HCEC 1CT (cell line): Measurements from ENCODE around the gene TEDC1.
"Not testable (repeated sequence)": the region's sequence is repeated elsewhere in the genome, so short reads cannot be mapped to it uniquely, and the experiment has no call there.

Experiments
- DNase-seq: peaks from one replicate; pipeline ENCODE4 v3.0.0-alpha.2; 2017

The TEDC1 gene

GRCh38 chr14:105527826-105528585 lies 37.0 kb downstream of the TEDC1 start:
- DNase-seq: peak; percentile 61

GRCh38 chr14:105528586-105529318 lies 37.7 kb downstream of the TEDC1 start:
- no peak for DNase-seq

GRCh38 chr14:105529319-105529568 lies 38.2 kb downstream of the TEDC1 start:
- no peak for DNase-seq

- DNase-seq: no peak
Measured at GRCh38 chr14:105529569-105530284, 38.7 kb downstream of the TEDC1 start.

- DNase-seq: no peak
Measured at GRCh38 chr14:105530285-105531087, 39.4 kb downstream of the TEDC1 start.

GRCh38 chr14:105531088-105531893 lies 40.2 kb downstream of the TEDC1 start:
- no peak for DNase-seq

GRCh38 chr14:105531894-105532623 lies 41.0 kb downstream of the TEDC1 start:
- no peak for DNase-seq

GRCh38 chr14:105532735-105533141 lies 41.7 kb downstream of the TEDC1 start:
- DNase-seq: no peak

GRCh38 chr14:105533391-105533790 lies 42.3 kb downstream of the TEDC1 start:
- DNase-seq: no peak

GRCh38 chr14:105533811-105534498 lies 42.9 kb downstream of the TEDC1 start:
- no peak for DNase-seq

- DNase-seq: no peak
Measured at GRCh38 chr14:105534586-105534985, 43.5 kb downstream of the TEDC1 start.

- DNase-seq: no peak
Measured at GRCh38 chr14:105536051-105536450, 45.0 kb downstream of the TEDC1 start.

- DNase-seq: no peak
Measured at GRCh38 chr14:105536691-105537579, 45.9 kb downstream of the TEDC1 start.

GRCh38 chr14:105537580-105538474 lies 46.8 kb downstream of the TEDC1 start:
- DNase-seq: no peak

- no peak for DNase-seq
Measured at GRCh38 chr14:105538481-105539049, 47.5 kb downstream of the TEDC1 start.

- DNase-seq: no peak
Measured at GRCh38 chr14:105540811-105541210, 49.8 kb downstream of the TEDC1 start.

- DNase-seq: no peak
Measured at GRCh38 chr14:105541218-105541875, 50.3 kb downstream of the TEDC1 start.

- not testable (repeated sequence) for DNase-seq
Measured at GRCh38 chr14:105545676-105546075, 54.6 kb downstream of the TEDC1 start.
